ENCODE results near the gene CCDC102B.

- TF ChIP-seq CTCF (IDR thresholded peaks at IDR 0.05) (no peak), POLR2A (IDR thresholded peaks at IDR 0.05) (no peak)
Observed at GRCh38 chr18:68887410-68887809, 89.5 kb downstream of the CCDC102B start.
